ENCODE data around the gene RNF144A.

DNA sequence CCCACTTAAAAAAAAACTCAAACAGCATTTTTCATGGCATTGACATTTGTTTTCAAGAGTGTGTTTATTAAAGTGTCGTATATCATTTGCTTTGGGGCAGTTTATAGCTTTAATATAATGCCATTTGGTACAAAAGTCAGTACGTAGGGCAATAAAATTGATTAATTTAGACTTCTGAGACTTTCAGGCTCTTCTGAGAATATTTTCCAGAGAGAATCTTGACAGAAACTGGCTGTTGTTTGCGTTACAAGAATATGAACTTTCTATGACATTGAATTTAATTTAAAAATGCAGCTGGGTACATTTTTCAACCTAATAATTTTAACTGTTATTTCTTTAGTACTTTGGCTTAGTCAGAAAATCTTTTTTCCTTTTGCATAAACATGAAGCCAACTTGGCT lies 98.9 kb downstream of the RNF144A start:
- TF ChIP-seq, protein P1, sequence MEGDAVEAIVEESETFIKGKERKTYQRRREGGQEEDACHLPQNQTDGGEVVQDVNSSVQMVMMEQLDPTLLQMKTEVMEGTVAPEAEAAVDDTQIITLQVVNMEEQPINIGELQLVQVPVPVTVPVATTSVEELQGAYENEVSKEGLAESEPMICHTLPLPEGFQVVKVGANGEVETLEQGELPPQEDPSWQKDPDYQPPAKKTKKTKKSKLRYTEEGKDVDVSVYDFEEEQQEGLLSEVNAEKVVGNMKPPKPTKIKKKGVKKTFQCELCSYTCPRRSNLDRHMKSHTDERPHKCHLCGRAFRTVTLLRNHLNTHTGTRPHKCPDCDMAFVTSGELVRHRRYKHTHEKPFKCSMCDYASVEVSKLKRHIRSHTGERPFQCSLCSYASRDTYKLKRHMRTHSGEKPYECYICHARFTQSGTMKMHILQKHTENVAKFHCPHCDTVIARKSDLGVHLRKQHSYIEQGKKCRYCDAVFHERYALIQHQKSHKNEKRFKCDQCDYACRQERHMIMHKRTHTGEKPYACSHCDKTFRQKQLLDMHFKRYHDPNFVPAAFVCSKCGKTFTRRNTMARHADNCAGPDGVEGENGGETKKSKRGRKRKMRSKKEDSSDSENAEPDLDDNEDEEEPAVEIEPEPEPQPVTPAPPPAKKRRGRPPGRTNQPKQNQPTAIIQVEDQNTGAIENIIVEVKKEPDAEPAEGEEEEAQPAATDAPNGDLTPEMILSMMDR (conservative IDR thresholded peaks at IDR 0.05; ENCODE audit: low read depth in 2 of 2), result no peak
- no peak for TF ChIP-seq EZH2 (IDR thresholded peaks at IDR 0.05; ENCODE audit: low read depth, unreplicated experiment)
- TF ChIP-seq, protein P2, sequence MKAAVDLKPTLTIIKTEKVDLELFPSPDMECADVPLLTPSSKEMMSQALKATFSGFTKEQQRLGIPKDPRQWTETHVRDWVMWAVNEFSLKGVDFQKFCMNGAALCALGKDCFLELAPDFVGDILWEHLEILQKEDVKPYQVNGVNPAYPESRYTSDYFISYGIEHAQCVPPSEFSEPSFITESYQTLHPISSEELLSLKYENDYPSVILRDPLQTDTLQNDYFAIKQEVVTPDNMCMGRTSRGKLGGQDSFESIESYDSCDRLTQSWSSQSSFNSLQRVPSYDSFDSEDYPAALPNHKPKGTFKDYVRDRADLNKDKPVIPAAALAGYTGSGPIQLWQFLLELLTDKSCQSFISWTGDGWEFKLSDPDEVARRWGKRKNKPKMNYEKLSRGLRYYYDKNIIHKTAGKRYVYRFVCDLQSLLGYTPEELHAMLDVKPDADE (IDR thresholded peaks at IDR 0.05), result no peak
- TF ChIP-seq, protein P3, sequence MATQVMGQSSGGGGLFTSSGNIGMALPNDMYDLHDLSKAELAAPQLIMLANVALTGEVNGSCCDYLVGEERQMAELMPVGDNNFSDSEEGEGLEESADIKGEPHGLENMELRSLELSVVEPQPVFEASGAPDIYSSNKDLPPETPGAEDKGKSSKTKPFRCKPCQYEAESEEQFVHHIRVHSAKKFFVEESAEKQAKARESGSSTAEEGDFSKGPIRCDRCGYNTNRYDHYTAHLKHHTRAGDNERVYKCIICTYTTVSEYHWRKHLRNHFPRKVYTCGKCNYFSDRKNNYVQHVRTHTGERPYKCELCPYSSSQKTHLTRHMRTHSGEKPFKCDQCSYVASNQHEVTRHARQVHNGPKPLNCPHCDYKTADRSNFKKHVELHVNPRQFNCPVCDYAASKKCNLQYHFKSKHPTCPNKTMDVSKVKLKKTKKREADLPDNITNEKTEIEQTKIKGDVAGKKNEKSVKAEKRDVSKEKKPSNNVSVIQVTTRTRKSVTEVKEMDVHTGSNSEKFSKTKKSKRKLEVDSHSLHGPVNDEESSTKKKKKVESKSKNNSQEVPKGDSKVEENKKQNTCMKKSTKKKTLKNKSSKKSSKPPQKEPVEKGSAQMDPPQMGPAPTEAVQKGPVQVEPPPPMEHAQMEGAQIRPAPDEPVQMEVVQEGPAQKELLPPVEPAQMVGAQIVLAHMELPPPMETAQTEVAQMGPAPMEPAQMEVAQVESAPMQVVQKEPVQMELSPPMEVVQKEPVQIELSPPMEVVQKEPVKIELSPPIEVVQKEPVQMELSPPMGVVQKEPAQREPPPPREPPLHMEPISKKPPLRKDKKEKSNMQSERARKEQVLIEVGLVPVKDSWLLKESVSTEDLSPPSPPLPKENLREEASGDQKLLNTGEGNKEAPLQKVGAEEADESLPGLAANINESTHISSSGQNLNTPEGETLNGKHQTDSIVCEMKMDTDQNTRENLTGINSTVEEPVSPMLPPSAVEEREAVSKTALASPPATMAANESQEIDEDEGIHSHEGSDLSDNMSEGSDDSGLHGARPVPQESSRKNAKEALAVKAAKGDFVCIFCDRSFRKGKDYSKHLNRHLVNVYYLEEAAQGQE (IDR thresholded peaks at IDR 0.05; ENCODE audit: unreplicated experiment), result no peak
- TF ChIP-seq EZH2phosphoT487 (IDR thresholded peaks at IDR 0.05; ENCODE audit: unreplicated experiment), result no peak
- TF ChIP-seq ZNF331 (CRISPR knock-in tag; IDR thresholded peaks at IDR 0.05; ENCODE audit: low read depth), result no peak
- TF ChIP-seq JUNB (IDR thresholded peaks at IDR 0.05; ENCODE audit: unreplicated experiment), result no peak
- TF ChIP-seq CREB1 (CRISPR knock-in tag; IDR thresholded peaks at IDR 0.05; ENCODE audit: low read depth), result no peak
- no peak for TF ChIP-seq POLR2AphosphoS5 (IDR thresholded peaks at IDR 0.05; ENCODE audit: low read depth)
- no peak for TF ChIP-seq ZNF114 (CRISPR knock-in tag; IDR thresholded peaks at IDR 0.05)
